ENCODE results near the gene GREB1L.

The GREB1L gene

DNA sequence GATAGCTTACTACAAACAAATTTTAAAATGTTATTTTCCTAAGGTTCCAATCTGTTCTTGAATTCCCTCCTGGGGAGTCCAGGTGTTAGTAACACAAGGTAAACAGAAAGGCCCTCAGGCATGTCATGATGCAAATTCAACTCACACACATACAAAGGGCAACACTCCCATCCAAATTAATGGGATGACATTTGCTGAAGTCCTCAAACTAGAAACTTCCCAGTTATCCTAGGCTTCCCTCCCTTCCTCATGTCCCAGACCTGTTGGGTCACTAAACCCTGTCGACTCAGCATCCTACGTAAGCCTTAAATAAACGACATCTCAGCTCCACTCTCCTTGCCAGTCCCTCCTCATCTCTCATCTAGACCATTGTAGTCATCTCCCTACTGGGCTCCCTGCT, 85.1 kb downstream of the GREB1L start:
- no peak overlapping the region for H3K9ac ChIP-seq (ENCODE audit: low read length)
- no peak overlapping the region for H2AFZ ChIP-seq (ENCODE audit: low read depth, low read length)
- no peak overlapping the region for H3K4me3 ChIP-seq (ENCODE audit: low read length)
- H3K79me2 ChIP-seq (ENCODE audit: low read length), result no peaks in the 10 kb centered on the region
- H3K27ac ChIP-seq (ENCODE audit: low read length), result no peak overlapping the region
- no peaks in the 10 kb centered on the region for H3K9me3 ChIP-seq (ENCODE audit: insufficient read depth, low read length)
- peaks cover 8% of the 10 kb centered on the region; the same call in 1 of the 2 replicates for H3K4me1 ChIP-seq (ENCODE audit: low read length)
- H3K27me3 ChIP-seq (ENCODE audit: low read depth, low read length), result no peaks in the 10 kb centered on the region
- H3K4me2 ChIP-seq (ENCODE audit: low read length), result no peak overlapping the region
- no peak for TF ChIP-seq EZH2phosphoT487 (IDR thresholded peaks at IDR 0.05; ENCODE audit: low read depth)
- TF ChIP-seq, protein P1, sequence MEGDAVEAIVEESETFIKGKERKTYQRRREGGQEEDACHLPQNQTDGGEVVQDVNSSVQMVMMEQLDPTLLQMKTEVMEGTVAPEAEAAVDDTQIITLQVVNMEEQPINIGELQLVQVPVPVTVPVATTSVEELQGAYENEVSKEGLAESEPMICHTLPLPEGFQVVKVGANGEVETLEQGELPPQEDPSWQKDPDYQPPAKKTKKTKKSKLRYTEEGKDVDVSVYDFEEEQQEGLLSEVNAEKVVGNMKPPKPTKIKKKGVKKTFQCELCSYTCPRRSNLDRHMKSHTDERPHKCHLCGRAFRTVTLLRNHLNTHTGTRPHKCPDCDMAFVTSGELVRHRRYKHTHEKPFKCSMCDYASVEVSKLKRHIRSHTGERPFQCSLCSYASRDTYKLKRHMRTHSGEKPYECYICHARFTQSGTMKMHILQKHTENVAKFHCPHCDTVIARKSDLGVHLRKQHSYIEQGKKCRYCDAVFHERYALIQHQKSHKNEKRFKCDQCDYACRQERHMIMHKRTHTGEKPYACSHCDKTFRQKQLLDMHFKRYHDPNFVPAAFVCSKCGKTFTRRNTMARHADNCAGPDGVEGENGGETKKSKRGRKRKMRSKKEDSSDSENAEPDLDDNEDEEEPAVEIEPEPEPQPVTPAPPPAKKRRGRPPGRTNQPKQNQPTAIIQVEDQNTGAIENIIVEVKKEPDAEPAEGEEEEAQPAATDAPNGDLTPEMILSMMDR (IDR thresholded peaks at IDR 0.05; ENCODE audit: low read depth, low read length), result no peak
- H3K36me3 ChIP-seq (replicated peaks; ENCODE audit: low read depth, low read length), result no peaks in the 10 kb centered on the region
- H4K20me1 ChIP-seq (ENCODE audit: insufficient read depth, low read length), result no peaks in the 10 kb centered on the region

DNA sequence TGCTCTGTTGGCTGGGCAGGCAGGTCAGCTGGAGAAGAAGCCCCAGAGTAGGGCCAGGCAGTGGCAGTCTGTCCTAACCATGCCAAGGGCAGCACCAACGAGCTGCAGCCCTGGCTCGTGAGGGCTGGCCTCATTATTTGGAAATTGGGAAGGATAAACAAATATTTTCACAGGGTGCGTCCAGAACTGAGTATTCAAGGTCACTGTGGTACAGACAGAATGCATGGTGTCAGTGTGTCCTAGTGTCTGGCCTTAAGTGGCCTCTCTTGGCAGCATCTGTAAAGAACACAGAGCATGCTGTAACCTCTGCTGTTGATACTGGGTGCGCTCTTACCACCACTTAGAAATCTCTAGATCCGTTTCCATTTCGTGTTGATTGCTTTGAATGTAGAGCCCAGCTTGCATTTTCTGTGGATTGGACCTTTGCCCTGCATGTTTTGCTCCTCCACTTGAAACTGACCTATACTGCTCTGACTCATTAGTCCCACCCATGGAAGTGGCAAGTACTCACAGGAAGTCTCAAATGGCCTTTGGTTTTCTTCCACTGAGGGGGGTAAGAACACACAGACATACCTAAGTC, 88.2 kb downstream of the GREB1L start:
- Histone ChIP-seq H3K9ac (ENCODE audit: low read length) (no peak overlapping the region), H3K27me3 (ENCODE audit: low read depth, low read length) (no peaks in the 10 kb centered on the region), H3K79me2 (ENCODE audit: low read length) (no peaks in the 10 kb centered on the region), H3K4me1 (ENCODE audit: low read length) (no peaks in the 10 kb centered on the region), H3K9me3 (ENCODE audit: insufficient read depth, low read length) (no peaks in the 10 kb centered on the region), H3K27ac (ENCODE audit: low read length) (no peak overlapping the region), H2AFZ (ENCODE audit: low read depth, low read length) (no peak overlapping the region), H3K4me3 (ENCODE audit: low read length) (no peak overlapping the region), H3K4me2 (ENCODE audit: low read length) (no peak overlapping the region), H3K36me3 (replicated peaks; ENCODE audit: low read depth, low read length) (no peaks in the 10 kb centered on the region), H4K20me1 (ENCODE audit: insufficient read depth, low read length) (no peaks in the 10 kb centered on the region)
- TF ChIP-seq, protein P1 (IDR thresholded peaks at IDR 0.05; ENCODE audit: low read depth, low read length), result no peak
- no peak for TF ChIP-seq EZH2phosphoT487 (IDR thresholded peaks at IDR 0.05; ENCODE audit: low read depth)

DNA sequence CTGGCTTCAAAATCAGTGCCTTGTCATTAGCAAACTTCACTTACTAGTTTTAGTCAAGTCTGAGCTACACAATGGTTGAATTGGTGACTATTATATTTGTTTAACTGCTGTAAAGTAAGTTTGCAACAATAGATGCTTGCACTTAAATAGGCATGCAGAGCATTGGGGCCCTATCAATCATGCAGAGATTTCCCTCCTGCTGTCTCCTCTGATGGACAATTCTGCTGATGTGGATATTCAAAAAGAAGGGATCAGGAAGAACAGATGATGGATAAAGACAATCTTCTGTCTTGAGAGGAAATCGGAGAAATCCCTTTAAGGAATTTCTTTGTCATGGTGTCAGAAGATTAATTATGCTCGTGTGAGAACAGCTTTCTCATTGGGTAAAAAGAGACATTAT, 89.0 kb downstream of the GREB1L start:
- H3K9me3 ChIP-seq (ENCODE audit: insufficient read depth, low read length), result no peaks in the 10 kb centered on the region
- H3K27me3 ChIP-seq (ENCODE audit: low read depth, low read length), result no peaks in the 10 kb centered on the region
- H3K79me2 ChIP-seq (ENCODE audit: low read length), result no peaks in the 10 kb centered on the region
- H3K4me2 ChIP-seq (ENCODE audit: low read length), result no peak overlapping the region
- no peaks in the 10 kb centered on the region for H3K4me1 ChIP-seq (ENCODE audit: low read length)
- no peaks in the 10 kb centered on the region for H4K20me1 ChIP-seq (ENCODE audit: insufficient read depth, low read length)
- TF ChIP-seq, protein P1 (IDR thresholded peaks at IDR 0.05; ENCODE audit: low read depth, low read length), result no peak
- no peak for TF ChIP-seq EZH2phosphoT487 (IDR thresholded peaks at IDR 0.05; ENCODE audit: low read depth)
- H3K9ac ChIP-seq (ENCODE audit: low read length), result no peak overlapping the region
- H3K27ac ChIP-seq (ENCODE audit: low read length), result no peak overlapping the region
- H2AFZ ChIP-seq (ENCODE audit: low read depth, low read length), result no peak overlapping the region
- H3K36me3 ChIP-seq (replicated peaks; ENCODE audit: low read depth, low read length), result no peaks in the 10 kb centered on the region
- H3K4me3 ChIP-seq (ENCODE audit: low read length), result no peak overlapping the region

DNA sequence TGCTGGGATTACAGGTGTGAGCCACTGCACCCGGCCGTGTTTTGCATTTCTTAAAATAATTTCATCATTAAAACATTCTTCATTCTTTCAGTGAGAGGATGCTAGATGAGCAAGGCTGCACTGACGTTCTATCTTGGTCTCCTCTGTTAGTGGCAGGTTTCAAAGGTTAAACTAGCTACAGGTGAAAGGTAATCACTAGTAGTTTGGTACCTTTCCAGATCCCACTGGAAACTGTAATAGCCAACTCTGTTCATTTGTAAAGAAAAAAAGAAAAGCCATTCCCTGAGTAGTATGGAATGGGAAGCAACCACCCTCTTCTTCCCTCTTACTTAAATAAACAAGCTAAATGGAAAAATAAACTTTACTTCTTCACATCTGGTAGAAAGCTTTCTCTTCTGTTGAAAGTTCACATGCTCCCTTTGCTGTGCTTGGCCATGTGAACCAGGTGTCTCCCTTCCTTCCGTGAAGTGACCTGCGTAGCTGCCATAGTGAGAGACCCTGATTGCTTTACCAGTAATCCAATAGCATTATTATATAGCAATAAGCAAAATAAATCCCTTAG, 94.0 kb downstream of the GREB1L start:
- Histone ChIP-seq H3K4me3 (ENCODE audit: low read length) (no peak overlapping the region), H3K9ac (ENCODE audit: low read length) (no peak overlapping the region), H3K36me3 (replicated peaks; ENCODE audit: low read depth, low read length) (no peaks in the 10 kb centered on the region), H3K79me2 (ENCODE audit: low read length) (no peaks in the 10 kb centered on the region), H4K20me1 (ENCODE audit: insufficient read depth, low read length) (no peaks in the 10 kb centered on the region), H3K4me2 (ENCODE audit: low read length) (no peak overlapping the region), H3K4me1 (ENCODE audit: low read length) (peaks cover 2% of the 10 kb centered on the region; the same call in 1 of the 2 replicates), H2AFZ (ENCODE audit: low read depth, low read length) (no peak overlapping the region), H3K27me3 (ENCODE audit: low read depth, low read length) (0 out of 2 replicates have a peak, but pooled peaks cover 4% of the 10 kb centered on the region), H3K27ac (ENCODE audit: low read length) (no peak overlapping the region), H3K9me3 (ENCODE audit: insufficient read depth, low read length) (no peaks in the 10 kb centered on the region)
- TF ChIP-seq EZH2phosphoT487 (IDR thresholded peaks at IDR 0.05; ENCODE audit: low read depth), result no peak
- TF ChIP-seq, protein P1 (IDR thresholded peaks at IDR 0.05; ENCODE audit: low read depth, low read length), result no peak

All from OCI-LY3 (cell line).